ENCODE measurements around the gene CHID1.

Gene CHID1

GRCh38 chr11:875769-876301 lies 34.8 kb downstream of the CHID1 start:
- no peaks in the 10 kb centered on the region for H3K4me1 ChIP-seq (ENCODE audit: control insufficient read depth in 1 of 2, insufficient read depth in 2 of 2, low read length in 2 of 2)
- no peaks in the 10 kb centered on the region for H3K27me3 ChIP-seq (ENCODE audit: control insufficient read depth in 1 of 2, insufficient read depth in 2 of 2, low read length in 2 of 2)
- H3K27ac ChIP-seq (ENCODE audit: low read depth, low read length), result no peak overlapping the region
- no peak overlapping the region for H3K9ac ChIP-seq (ENCODE audit: low read depth in 1 of 2, low read length in 2 of 2)
- no peak overlapping the region for H3K4me3 ChIP-seq (ENCODE audit: low read depth in 1 of 2, low read length in 2 of 2)
- no peaks in the 10 kb centered on the region for H3K9me3 ChIP-seq (ENCODE audit: control insufficient read depth in 1 of 2, low read length in 2 of 2)
- peaks cover 0 to 22% of the 10 kb centered on the region in 2 donors for H3K36me3 ChIP-seq (ENCODE audit: control insufficient read depth in 1 of 2, insufficient read depth in 2 of 2, low read length in 2 of 2)

GRCh38 chr11:875203-875602 lies 35.4 kb downstream of the CHID1 start:
- Histone ChIP-seq H3K4me3 (ENCODE audit: low read depth in 1 of 2, low read length in 2 of 2) (no peak overlapping the region), H3K9ac (ENCODE audit: low read depth in 1 of 2, low read length in 2 of 2) (no peak overlapping the region), H3K27me3 (ENCODE audit: control insufficient read depth in 1 of 2, insufficient read depth in 2 of 2, low read length in 2 of 2) (no peaks in the 10 kb centered on the region), H3K36me3 (ENCODE audit: control insufficient read depth in 1 of 2, insufficient read depth in 2 of 2, low read length in 2 of 2) (peaks cover 0 to 16% of the 10 kb centered on the region in 2 donors), H3K4me1 (ENCODE audit: control insufficient read depth in 1 of 2, insufficient read depth in 2 of 2, low read length in 2 of 2) (no peaks in the 10 kb centered on the region), H3K9me3 (ENCODE audit: control insufficient read depth in 1 of 2, low read length in 2 of 2) (no peaks in the 10 kb centered on the region), H3K27ac (ENCODE audit: low read depth, low read length) (no peak overlapping the region)

- H3K36me3 ChIP-seq (ENCODE audit: control insufficient read depth in 1 of 2, insufficient read depth in 2 of 2, low read length in 2 of 2), result peaks cover 0 to 7% of the 10 kb centered on the region in 2 donors
- H3K27me3 ChIP-seq (ENCODE audit: control insufficient read depth in 1 of 2, insufficient read depth in 2 of 2, low read length in 2 of 2), result no peaks in the 10 kb centered on the region
- H3K9ac ChIP-seq (ENCODE audit: low read depth in 1 of 2, low read length in 2 of 2), result no peak overlapping the region
- no peaks in the 10 kb centered on the region for H3K9me3 ChIP-seq (ENCODE audit: control insufficient read depth in 1 of 2, low read length in 2 of 2)
- no peak overlapping the region for H3K27ac ChIP-seq (ENCODE audit: low read depth, low read length)
- no peak overlapping the region for H3K4me3 ChIP-seq (ENCODE audit: low read depth in 1 of 2, low read length in 2 of 2)
- H3K4me1 ChIP-seq (ENCODE audit: control insufficient read depth in 1 of 2, insufficient read depth in 2 of 2, low read length in 2 of 2), result no peaks in the 10 kb centered on the region
Observed at GRCh38 chr11:873706-874105, 36.9 kb downstream of the CHID1 start.

GRCh38 chr11:872799-873198 lies 37.8 kb downstream of the CHID1 start:
- H3K9ac ChIP-seq (ENCODE audit: low read depth in 1 of 2, low read length in 2 of 2), result no peak overlapping the region
- peaks cover 0 to 7% of the 10 kb centered on the region in 2 donors for H3K36me3 ChIP-seq (ENCODE audit: control insufficient read depth in 1 of 2, insufficient read depth in 2 of 2, low read length in 2 of 2)
- H3K4me1 ChIP-seq (ENCODE audit: control insufficient read depth in 1 of 2, insufficient read depth in 2 of 2, low read length in 2 of 2), result no peaks in the 10 kb centered on the region
- H3K9me3 ChIP-seq (ENCODE audit: control insufficient read depth in 1 of 2, low read length in 2 of 2), result no peaks in the 10 kb centered on the region
- no peaks in the 10 kb centered on the region for H3K27me3 ChIP-seq (ENCODE audit: control insufficient read depth in 1 of 2, insufficient read depth in 2 of 2, low read length in 2 of 2)
- no peak overlapping the region for H3K4me3 ChIP-seq (ENCODE audit: low read depth in 1 of 2, low read length in 2 of 2)
- no peak overlapping the region for H3K27ac ChIP-seq (ENCODE audit: low read depth, low read length)

- peaks cover 0 to 7% of the 10 kb centered on the region in 2 donors for H3K36me3 ChIP-seq (ENCODE audit: control insufficient read depth in 1 of 2, insufficient read depth in 2 of 2, low read length in 2 of 2)
- H3K4me1 ChIP-seq (ENCODE audit: control insufficient read depth in 1 of 2, insufficient read depth in 2 of 2, low read length in 2 of 2), result no peaks in the 10 kb centered on the region
- H3K27ac ChIP-seq (ENCODE audit: low read depth, low read length), result no peak overlapping the region
- no peak overlapping the region for H3K9ac ChIP-seq (ENCODE audit: low read depth in 1 of 2, low read length in 2 of 2)
- no peaks in the 10 kb centered on the region for H3K27me3 ChIP-seq (ENCODE audit: control insufficient read depth in 1 of 2, insufficient read depth in 2 of 2, low read length in 2 of 2)
- H3K4me3 ChIP-seq (ENCODE audit: low read depth in 1 of 2, low read length in 2 of 2), result no peak overlapping the region
- H3K9me3 ChIP-seq (ENCODE audit: control insufficient read depth in 1 of 2, low read length in 2 of 2), result no peaks in the 10 kb centered on the region
Observed at GRCh38 chr11:871472-871871, 39.1 kb downstream of the CHID1 start.

GRCh38 chr11:870418-870817 lies 40.2 kb downstream of the CHID1 start:
- no peaks in the 10 kb centered on the region for H3K4me1 ChIP-seq (ENCODE audit: control insufficient read depth in 1 of 2, insufficient read depth in 2 of 2, low read length in 2 of 2)
- no peak overlapping the region for H3K27ac ChIP-seq (ENCODE audit: low read depth, low read length)
- H3K27me3 ChIP-seq (ENCODE audit: control insufficient read depth in 1 of 2, insufficient read depth in 2 of 2, low read length in 2 of 2), result no peaks in the 10 kb centered on the region
- no peaks in the 10 kb centered on the region for H3K9me3 ChIP-seq (ENCODE audit: control insufficient read depth in 1 of 2, low read length in 2 of 2)
- H3K36me3 ChIP-seq (ENCODE audit: control insufficient read depth in 1 of 2, insufficient read depth in 2 of 2, low read length in 2 of 2), result peaks cover 0 to 3% of the 10 kb centered on the region in 2 donors
- H3K4me3 ChIP-seq (ENCODE audit: low read depth in 1 of 2, low read length in 2 of 2), result no peak overlapping the region
- no peak overlapping the region for H3K9ac ChIP-seq (ENCODE audit: low read depth in 1 of 2, low read length in 2 of 2)

GRCh38 chr11:870127-870413 lies 40.5 kb downstream of the CHID1 start:
- Histone ChIP-seq H3K9me3 (ENCODE audit: control insufficient read depth in 1 of 2, low read length in 2 of 2) (no peaks in the 10 kb centered on the region), H3K27me3 (ENCODE audit: control insufficient read depth in 1 of 2, insufficient read depth in 2 of 2, low read length in 2 of 2) (no peaks in the 10 kb centered on the region), H3K4me1 (ENCODE audit: control insufficient read depth in 1 of 2, insufficient read depth in 2 of 2, low read length in 2 of 2) (no peaks in the 10 kb centered on the region), H3K36me3 (ENCODE audit: control insufficient read depth in 1 of 2, insufficient read depth in 2 of 2, low read length in 2 of 2) (peaks cover 0 to 2% of the 10 kb centered on the region in 2 donors), H3K27ac (ENCODE audit: low read depth, low read length) (no peak overlapping the region), H3K9ac (ENCODE audit: low read depth in 1 of 2, low read length in 2 of 2) (no peak overlapping the region), H3K4me3 (ENCODE audit: low read depth in 1 of 2, low read length in 2 of 2) (no peak overlapping the region)

DNA sequence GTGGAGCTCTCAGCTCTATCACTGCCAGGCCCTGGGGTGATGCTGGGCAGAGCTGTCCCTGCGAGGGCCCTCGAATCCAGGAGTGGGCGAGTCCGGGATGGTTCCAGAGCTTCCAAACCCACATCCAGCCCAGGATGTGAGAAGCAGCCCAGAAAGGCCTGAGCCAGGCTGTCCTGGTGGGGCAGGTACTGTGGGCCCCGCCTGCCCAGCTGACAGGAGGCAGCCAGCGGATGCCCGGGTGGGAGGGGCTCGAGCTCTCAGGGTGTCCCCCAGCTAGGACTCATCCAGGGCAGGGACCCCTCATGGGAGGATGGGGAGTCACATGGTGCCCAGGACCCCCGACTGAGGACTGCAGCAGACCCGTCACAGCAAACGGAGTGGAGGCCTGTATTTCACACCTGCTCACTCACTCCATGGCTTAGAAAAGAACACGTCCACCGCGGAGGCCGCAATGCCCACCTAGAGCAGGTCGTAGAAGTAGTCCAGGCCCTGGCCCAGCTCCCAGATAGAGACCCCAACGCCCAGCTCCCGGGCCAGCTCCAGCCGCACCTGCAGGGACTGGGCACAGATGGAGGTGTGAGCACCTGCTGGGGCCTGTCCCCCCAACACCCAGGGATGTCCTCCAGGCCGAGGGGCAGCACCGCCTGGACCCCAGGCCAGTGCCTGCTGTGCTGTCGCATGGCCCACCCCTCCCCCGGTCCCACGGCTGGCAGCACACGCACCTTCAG lies 41.0 kb downstream of the CHID1 start:
- Histone ChIP-seq H3K4me3 (ENCODE audit: low read depth in 1 of 2, low read length in 2 of 2) (no peak overlapping the region), H3K27me3 (ENCODE audit: control insufficient read depth in 1 of 2, insufficient read depth in 2 of 2, low read length in 2 of 2) (no peaks in the 10 kb centered on the region), H3K36me3 (ENCODE audit: control insufficient read depth in 1 of 2, insufficient read depth in 2 of 2, low read length in 2 of 2) (peaks cover 0 to 2% of the 10 kb centered on the region in 2 donors), H3K27ac (ENCODE audit: low read depth, low read length) (no peak overlapping the region), H3K9ac (ENCODE audit: low read depth in 1 of 2, low read length in 2 of 2) (no peak overlapping the region), H3K9me3 (ENCODE audit: control insufficient read depth in 1 of 2, low read length in 2 of 2) (no peaks in the 10 kb centered on the region), H3K4me1 (ENCODE audit: control insufficient read depth in 1 of 2, insufficient read depth in 2 of 2, low read length in 2 of 2) (no peaks in the 10 kb centered on the region)

DNA sequence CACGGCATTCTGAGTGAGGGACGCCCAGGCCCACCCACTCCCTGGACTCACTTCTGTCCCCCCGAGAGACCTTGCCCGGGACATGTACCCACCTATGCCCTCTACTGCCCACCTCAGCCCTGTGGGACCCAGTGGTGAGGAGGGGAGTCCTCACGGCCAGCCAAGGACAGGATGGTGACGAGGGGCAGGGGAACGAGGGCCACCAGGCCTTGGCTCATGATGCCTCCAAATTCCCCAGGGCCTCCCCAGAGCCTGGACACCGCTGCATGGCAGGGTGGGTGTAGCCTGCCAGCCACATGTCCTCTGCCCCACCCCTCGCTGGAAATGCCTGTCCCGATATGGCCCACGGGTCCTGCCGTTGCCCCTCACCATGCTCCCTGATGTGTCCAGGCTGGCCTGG lies 41.8 kb downstream of the CHID1 start:
- H3K27ac ChIP-seq (ENCODE audit: low read depth, low read length), result no peak overlapping the region
- H3K4me3 ChIP-seq (ENCODE audit: low read depth in 1 of 2, low read length in 2 of 2), result no peak overlapping the region
- H3K9me3 ChIP-seq (ENCODE audit: control insufficient read depth in 1 of 2, low read length in 2 of 2), result no peaks in the 10 kb centered on the region
- peaks cover 0 to 2% of the 10 kb centered on the region in 2 donors for H3K36me3 ChIP-seq (ENCODE audit: control insufficient read depth in 1 of 2, insufficient read depth in 2 of 2, low read length in 2 of 2)
- H3K27me3 ChIP-seq (ENCODE audit: control insufficient read depth in 1 of 2, insufficient read depth in 2 of 2, low read length in 2 of 2), result peaks cover 0 to 4% of the 10 kb centered on the region in 2 donors
- H3K9ac ChIP-seq (ENCODE audit: low read depth in 1 of 2, low read length in 2 of 2), result no peak overlapping the region
- no peaks in the 10 kb centered on the region for H3K4me1 ChIP-seq (ENCODE audit: control insufficient read depth in 1 of 2, insufficient read depth in 2 of 2, low read length in 2 of 2)

GRCh38 chr11:868394-868793 lies 42.2 kb downstream of the CHID1 start:
- no peaks in the 10 kb centered on the region for H3K9me3 ChIP-seq (ENCODE audit: control insufficient read depth in 1 of 2, low read length in 2 of 2)
- H3K4me1 ChIP-seq (ENCODE audit: control insufficient read depth in 1 of 2, insufficient read depth in 2 of 2, low read length in 2 of 2), result no peaks in the 10 kb centered on the region
- peaks cover 0 to 2% of the 10 kb centered on the region in 2 donors for H3K36me3 ChIP-seq (ENCODE audit: control insufficient read depth in 1 of 2, insufficient read depth in 2 of 2, low read length in 2 of 2)
- H3K27ac ChIP-seq (ENCODE audit: low read depth, low read length), result no peak overlapping the region
- H3K9ac ChIP-seq (ENCODE audit: low read depth in 1 of 2, low read length in 2 of 2), result no peak overlapping the region
- no peak overlapping the region for H3K4me3 ChIP-seq (ENCODE audit: low read depth in 1 of 2, low read length in 2 of 2)
- H3K27me3 ChIP-seq (ENCODE audit: control insufficient read depth in 1 of 2, insufficient read depth in 2 of 2, low read length in 2 of 2), result peaks cover 0 to 8% of the 10 kb centered on the region in 2 donors

Data from duodenal mucosa (tissue), 2 donors.